Endothelial cell of umbilical vein (primary cell): ENCODE results near the gene KRT81.

Experiments
- CTCF ChIP-seq, 2 donors: IDR thresholded peaks; 1 replicate in 1 of 2; 2 replicates in 1 of 2; pipeline ENCODE4 v1.5.1; 2011; ENCODE audit warnings: low read length in 2 of 2, mild to moderate bottlenecking in 2 of 2, moderate library complexity in 2 of 2, control low read depth in 1 of 2, inconsistent platforms in 1 of 2, low read depth in 1 of 2; ENCODE audit not compliant: insufficient read depth in 1 of 2; ENCODE audit errors: extremely low read depth in 1 of 2
- EZH2 ChIP-seq: IDR thresholded peaks from 2 replicates; pipeline ENCODE4 v1.6.1; 2012; ENCODE audit warnings: borderline replicate concordance, low read depth, mild to moderate bottlenecking, moderate library complexity, low read length, inconsistent platforms; ENCODE audit not compliant: severe bottlenecking
- FOS ChIP-seq: IDR thresholded peaks from 2 replicates; pipeline ENCODE4 v1.6.1; 2011; ENCODE audit warnings: mild to moderate bottlenecking, low read length, moderate library complexity, borderline replicate concordance; ENCODE audit not compliant: insufficient read depth
- GATA2 ChIP-seq: IDR thresholded peaks from 2 replicates; pipeline ENCODE4 v1.7.0; 2011; ENCODE audit warnings: low read depth, mild to moderate bottlenecking, moderate library complexity, mixed read lengths, low read length; ENCODE audit not compliant: insufficient read length, insufficient read depth
- JUN ChIP-seq: IDR thresholded peaks from 2 replicates; pipeline ENCODE4 v1.6.1; 2011; ENCODE audit warnings: borderline replicate concordance, low read depth; ENCODE audit not compliant: insufficient read length, insufficient read depth
- MAX ChIP-seq: IDR thresholded peaks from 2 replicates; pipeline ENCODE4 v1.6.1; 2011; ENCODE audit not compliant: insufficient read depth, insufficient read length
- POLR2A ChIP-seq: IDR thresholded peaks from 2 replicates; pipeline ENCODE4 v1.6.1; 2012; ENCODE audit warnings: low read depth, mild to moderate bottlenecking, control low read depth, low read length
- POLR2AphosphoS5 ChIP-seq: IDR thresholded peaks from 2 replicates; pipeline ENCODE4 v1.6.1; 2012; ENCODE audit warnings: low read depth, mild to moderate bottlenecking, control low read depth, low read length, moderate library complexity; ENCODE audit not compliant: insufficient read depth

GRCh38 chr12:52327830-52328500 is 36.6 kb upstream of the KRT81 start:
- TF ChIP-seq CTCF (IDR thresholded peaks at IDR 0.05; ENCODE audit: extremely low read depth in 1 of 2, insufficient read depth in 1 of 2, low read depth in 1 of 2, low read length in 2 of 2), result no peak
- no peak for TF ChIP-seq EZH2
- no peak for TF ChIP-seq POLR2AphosphoS5
- TF ChIP-seq POLR2A, result no peak
- TF ChIP-seq GATA2, result no peak
- no peak for TF ChIP-seq FOS
- no peak for TF ChIP-seq JUN
- no peak for TF ChIP-seq MAX
